NCI-H128 (cell line): ENCODE data around the gene VRK2.
"Not testable (repeated sequence)": the region's sequence is repeated elsewhere in the genome, so short reads cannot be mapped to it uniquely, and the experiment has no call there.

Experiments
- DNase-seq: peaks from one replicate; lab custom pipeline; 2025; ENCODE audit not compliant: unreplicated experiment; lab: John Stamatoyannopoulos, UW

Gene VRK2

DNA sequence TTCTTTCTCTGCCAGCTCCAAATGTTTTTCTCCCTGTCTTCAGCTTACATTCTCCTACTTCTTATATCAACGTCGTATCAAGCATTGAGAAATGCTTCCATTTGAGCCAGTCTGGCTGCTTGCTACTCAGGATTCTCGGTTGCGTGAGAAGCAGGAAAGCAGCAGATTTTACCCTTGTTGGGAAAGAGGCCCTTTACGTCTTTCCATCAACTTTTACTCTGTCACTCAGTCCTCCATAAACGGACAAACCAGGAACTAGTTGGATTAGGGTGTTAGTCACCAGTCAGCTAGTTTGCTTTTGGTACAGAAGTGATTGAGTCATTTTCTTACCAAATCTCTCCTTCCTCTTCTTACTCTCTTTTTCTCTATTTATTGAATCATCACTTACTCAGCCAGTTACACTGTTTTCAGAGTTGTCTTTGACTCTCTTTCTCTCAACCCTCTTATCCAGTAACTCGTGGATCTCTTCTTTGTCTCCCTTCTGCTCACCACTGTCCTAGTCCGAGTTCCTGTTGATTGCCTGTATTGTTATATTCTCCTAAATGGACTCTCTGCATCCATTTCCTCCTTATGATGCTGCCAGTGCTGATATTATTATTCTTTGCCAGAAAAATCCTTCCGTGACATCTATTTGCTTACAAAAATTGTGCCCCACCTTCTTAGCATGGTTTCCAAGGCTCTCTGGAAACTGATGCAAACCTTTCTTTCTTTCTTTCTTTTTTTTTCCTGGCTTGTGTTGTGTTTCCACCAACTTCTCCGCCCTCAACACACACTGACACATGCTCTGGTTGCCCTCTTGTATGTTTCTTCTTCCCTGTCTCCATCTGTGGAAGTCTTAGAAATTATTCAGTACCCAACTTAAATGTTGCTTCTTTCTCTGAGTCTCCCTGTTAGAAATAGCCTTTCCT is 61.5 kb downstream of the VRK2 start:
- DNase-seq = no peak

DNA sequence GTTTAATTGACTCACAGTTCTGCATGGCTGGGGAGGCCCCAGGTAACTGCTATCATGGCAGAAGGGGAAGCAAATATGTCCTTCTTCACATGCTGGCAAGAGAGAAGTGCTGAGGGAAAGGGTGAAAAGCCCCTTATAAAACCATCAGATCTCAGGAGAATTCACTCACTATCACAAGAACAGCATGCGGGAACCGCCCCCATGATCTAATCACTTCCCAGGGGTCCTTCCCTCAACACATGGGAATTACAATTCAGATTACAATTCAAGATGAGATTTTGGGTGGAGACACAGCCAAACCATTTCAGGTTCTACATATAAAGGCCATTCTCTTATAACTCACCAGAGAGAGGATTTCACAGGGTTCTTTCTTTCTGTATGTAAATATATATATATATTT is 62.9 kb downstream of the VRK2 start:
- no peak for DNase-seq

DNA sequence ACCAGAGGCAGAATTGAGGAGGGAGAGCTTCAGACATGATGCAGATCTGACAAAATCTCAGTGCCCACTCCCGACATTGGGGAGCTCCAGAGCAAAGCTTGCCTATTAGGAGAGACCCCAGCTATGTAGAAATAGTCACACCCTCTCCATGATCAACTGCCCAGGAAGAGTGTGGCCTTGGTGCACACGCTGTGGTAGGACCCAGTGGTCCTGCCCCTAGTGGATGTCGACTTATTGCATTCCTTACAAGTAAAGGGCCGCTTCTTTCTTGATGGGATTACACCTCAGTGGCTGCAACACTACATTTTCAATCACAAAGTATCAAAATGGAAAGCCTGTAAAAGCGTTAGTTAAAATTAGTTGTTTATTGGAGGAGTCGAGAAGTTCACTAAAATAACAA is 64.2 kb downstream of the VRK2 start:
- DNase-seq = no peak

DNA sequence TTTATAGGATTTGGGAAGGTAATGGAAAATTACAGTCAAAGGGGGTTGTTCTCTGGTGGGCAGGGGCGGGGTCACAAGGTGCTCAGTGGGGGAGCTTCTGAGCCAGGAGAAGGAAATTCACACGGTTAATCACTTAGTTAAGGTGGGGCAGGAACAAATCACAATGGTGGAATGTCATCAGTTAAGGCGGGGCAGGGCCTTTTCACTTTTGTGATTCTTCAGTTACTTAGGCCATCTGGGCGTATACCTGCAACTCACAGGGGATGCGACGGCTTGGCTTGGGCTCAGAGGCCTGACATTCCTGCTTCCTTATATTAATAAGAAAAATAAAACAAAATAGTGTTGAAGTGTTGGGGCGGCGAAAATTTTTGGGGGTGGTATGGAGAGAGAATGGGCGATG is 67.0 kb downstream of the VRK2 start:
- DNase-seq = not testable (repeated sequence)

DNA sequence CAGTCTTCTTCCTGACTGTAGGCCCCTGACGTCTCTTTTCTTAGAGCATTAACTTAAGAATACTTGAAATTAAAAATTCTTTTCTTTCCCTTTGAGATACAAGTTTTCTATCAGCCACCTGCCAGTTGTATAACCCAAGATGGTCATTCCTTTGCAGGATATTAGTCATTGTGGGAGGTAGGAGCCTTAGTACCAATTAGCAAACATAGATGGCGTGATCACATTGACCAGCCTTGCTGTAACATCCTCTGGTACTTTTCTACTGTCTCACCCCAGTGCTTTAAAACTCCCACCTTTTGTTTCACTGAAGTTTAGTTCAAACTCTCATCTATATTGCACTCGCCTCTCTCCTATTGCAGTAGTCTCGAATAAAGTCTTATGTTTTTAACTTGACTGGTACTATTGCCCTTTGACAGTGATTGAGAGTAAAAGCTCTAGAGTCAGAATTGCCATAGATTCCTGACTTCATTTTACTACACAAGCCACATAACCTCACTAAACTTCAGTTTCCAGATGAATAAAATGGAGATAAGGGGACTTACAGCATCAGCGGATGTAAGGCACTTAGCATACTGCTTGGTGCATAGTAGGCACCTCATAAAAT is 74.1 kb downstream of the VRK2 start:
- DNase-seq = no peak

DNA sequence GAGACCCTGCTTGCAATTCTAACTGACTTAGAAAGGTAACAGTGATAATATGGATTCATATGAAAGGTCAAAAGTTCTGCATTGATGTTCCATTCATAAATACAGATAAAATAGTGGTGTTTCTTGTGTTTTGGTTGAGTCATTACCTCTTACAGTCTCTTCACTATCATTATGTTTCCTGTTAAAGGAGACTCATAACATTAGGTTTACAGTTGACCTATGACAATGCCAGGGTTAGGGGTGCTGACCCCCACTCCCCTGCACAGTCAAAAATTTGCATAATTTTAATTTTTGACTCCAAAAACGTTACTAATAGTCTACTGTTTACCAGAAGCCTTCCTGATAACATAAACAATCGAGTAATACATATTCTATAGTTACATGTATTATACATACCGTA is 75.4 kb downstream of the VRK2 start:
- no peak for DNase-seq

DNA sequence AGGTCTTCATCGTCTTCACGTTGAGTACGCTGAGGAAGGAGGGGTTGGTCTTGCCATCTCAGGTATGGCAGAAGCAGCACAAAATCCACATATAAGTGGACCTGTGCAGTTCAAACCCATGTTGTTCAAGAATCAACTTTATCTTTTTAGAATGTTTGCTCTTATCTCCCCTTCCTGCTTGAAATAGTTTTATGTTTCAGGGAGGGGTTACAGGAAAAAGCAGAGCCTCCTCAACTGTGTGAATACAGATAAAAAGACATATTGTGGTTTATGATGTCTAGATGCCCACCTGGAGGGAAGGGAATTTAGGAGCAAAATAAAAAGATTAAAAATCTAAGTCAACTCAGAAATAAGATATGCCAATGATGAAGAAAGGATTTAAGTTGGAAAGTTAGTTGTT is 75.9 kb downstream of the VRK2 start:
- DNase-seq = no peak

DNA sequence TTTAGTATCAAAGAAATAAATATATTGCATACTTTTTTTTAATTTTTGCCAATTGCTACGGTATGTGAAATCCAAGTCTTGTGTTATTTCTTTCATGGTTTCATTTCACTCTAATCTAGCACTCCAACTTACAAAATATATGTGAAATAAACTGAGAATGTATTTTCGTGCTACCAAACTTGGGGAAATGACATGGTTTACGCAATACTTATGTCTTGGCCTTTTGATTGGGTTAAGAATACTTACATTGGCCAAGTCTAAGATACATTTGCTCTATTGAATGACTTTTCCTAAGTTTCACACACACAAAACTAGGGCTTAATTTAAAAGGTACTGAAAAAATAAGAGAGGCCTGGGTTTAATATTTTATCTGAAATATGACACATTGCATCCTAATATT is 80.5 kb downstream of the VRK2 start:
- DNase-seq = no peak

DNA sequence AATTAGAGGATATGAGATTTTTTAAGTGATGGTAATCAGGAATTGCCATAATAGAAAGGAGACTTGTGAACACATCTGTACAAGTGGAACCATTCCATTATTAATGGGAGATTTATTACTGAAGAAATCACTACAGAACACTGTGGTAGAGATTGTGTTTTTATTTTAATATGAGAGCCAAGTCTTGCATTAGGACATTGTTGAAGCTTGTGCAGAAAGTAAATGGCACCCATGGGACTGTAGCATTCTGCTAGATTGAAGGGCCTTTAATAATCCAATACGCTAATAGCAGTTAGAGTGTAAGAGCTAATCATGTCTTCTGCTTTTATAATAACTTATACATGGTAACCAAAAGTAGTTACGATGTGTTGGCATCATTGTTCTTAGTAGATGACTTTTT is 83.6 kb downstream of the VRK2 start:
- DNase-seq = no peak

DNA sequence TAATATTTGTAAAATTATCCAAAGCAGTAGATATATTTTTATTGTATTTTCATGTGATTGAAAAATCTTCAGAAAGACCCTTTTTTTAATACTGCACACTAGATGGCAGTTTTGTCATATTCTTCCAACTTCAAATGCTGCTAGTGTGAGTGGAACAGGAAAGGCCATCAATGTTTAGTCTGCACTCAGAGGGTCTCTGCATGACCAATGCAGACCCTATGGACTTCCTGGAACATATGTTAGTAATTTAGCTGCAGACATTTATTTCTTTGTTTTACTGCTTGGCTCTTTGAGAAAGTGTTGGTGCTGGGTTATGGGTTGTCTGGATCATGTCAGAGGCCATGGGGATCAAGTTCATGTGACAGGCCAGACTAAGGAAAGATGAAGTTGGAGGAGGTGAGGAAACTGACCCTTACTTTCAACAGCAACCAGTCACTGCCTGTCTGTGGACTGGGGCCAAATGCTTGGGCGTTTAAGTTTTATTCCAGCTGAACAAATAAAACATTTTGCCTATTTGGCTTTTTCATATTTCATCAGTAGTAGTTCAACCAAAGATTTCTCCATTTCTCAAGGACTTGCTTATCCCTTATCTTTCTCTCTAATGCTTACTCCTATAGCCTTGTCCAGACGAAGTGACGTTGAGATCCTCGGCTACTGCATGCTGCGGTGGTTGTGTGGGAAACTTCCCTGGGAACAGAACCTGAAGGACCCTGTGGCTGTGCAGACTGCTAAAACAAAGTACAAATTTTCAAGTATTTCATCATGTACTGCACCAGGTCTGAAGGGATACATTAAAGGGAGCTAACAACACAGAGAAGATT is 84.8 kb downstream of the VRK2 start:
- no peak for DNase-seq

DNA sequence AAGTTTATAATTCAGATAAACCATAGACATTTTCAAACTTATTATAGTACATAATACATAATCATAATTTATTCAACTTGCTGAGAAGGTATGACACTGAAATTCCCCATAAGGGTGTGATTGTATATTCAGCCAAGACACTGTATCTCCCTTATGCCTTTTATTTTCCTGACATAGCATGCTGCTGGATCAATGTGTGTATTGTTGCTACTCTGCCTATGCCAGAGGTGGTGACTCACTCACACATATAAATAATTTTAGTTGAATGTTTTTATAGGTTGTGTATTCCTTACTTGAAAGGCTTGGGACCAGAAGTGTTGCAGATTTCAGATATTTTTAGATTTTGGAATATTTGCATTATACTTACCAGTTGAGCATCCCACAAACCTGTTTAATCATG is 86.8 kb downstream of the VRK2 start:
- DNase-seq = no peak

DNA sequence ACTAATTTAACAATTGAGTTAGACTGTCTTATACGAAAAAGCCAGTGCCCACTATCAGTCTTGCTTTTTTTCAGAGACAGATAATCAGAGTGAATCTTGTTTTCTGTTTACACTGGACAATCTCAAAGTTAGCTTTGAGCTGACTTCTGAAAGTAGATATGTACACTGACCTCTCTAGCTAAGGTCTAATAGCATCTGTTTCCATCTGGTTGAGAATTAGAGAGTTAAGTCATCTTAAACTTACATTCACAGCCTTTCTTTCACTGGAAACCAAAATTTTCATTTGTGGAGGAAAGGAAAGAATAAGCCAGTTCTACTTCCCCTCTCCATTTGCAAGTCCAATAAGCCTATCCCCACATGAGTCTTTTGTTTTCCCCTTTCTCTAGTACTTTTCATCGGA is 89.3 kb downstream of the VRK2 start:
- no peak for DNase-seq

DNA sequence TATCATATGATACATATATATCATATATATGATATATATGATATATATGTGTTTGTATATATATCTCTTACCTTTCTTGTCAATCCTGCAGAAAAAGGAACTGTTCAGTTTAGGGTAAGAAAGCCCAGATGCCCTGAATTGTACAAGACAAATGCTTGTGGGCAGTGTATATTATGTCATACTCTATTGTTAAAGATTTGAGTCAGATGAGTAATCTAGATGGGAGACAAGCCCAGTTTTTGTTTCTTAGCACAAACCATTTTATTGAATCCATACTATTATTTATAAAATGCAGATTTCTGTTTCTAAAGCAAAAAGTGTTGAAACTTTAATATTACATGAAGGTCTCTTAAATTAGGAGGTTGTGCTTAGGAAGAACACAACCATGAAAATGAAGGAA is 90.6 kb downstream of the VRK2 start:
- no peak for DNase-seq

DNA sequence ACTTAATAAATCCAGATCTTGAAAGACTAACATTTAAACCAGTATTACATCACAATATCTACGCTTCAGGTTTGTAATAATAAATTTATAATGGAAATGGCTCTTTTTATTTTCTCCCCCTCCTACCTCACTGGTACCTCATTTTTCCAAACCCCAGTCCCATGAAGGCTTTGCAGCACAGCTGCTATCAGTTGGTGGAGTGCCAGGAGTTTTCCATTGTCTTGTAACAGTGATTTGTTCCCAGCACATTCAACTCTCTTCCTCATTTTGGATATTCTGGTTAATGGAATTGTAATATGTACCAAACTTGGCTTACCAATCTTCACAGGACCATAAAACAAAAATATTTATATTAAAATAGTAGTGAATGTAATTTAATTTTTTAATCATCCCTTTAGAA is 91.2 kb downstream of the VRK2 start:
- DNase-seq = no peak

DNA sequence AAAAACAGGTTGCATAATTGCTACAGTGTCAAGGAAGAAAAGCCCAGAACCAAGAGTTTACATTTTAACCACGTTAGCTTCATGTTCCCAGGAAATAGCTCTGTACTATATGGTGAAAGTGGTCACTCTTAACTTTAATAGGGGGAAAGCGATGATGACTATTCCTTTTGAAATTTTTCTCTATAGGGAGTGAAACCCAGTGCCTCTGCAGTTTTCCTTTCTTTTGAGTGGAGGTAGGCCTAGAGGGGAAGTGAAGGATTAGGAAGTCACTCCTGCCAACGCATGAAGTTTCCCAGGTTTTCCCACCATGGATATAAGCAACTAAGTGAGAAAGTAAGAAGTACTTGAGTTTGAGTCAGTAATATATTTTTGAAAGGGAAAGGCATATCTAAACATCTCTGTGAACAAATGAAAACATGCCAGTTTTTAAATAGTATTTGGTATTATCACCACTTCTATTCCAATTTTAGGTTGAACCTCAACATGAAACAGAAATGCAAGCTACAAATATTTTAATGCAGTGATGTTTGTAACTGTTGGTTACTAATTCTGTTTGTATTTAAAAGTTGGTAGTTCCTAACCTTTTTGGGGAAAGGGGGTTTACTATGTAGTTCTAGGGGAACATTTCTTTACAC is 91.9 kb downstream of the VRK2 start:
- no peak for DNase-seq

DNA sequence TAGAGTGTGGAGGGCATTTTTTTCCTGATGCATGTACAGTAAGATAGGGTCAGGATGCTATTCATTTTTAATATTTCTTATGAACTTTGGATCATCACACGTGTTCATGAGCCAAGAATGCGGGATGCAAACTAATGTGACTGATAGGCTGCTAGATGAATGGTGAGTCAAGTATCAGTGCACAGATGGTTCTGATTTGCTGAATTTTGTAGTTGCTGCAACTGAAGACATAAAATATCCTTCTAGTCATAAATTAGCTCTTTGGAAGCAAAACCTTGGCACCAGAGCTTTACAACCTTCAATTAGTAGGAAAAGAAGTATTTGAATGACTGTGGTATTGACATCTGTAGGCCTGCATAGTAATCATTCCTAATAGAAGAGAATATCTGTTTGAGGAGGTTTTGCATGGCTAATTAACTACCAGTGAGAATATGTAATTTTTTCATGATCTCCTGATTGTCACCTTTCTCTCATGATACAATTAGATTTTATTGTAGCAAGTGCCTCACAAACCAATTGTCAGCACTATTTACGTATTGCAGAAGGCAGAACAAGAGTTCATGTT is 94.0 kb downstream of the VRK2 start:
- no peak for DNase-seq

DNA sequence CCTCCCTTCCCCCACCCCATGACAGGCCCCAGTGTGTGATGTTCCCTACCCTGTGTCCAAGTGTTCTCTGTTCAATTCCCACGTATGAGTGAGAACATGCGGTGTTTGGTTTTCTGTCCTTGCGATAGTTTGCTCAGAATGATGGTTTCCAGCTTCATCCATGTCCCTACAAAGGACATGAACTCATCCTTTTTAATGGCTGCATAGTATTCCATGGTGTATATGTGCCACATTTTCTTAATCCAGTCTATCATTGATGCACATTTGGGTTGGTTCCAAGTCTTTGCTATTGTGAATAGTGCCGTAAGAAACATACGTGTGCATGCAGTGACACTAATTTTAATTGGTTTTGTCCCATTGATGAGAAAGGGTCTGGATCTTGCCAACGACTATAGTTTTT is 99.2 kb downstream of the VRK2 start:
- not testable (repeated sequence) for DNase-seq

DNA sequence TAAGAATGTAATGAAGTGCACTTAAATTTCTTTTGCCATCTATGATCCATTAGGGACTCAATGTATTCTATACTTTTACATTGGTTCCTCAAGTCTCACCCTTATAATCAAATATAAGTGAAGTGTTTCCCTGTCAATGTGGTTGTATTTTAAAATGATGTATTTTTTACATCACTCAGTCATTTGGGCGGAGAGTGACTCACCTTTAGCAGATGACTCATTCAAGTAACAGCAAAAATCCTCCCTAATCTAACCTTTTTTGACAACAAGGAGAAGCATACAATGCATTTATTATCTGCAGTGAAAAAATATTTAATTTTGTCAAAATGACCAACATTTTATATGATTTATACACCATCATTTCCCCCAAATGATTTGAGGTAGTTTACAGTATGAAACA is 100.1 kb downstream of the VRK2 start:
- DNase-seq = no peak

DNA sequence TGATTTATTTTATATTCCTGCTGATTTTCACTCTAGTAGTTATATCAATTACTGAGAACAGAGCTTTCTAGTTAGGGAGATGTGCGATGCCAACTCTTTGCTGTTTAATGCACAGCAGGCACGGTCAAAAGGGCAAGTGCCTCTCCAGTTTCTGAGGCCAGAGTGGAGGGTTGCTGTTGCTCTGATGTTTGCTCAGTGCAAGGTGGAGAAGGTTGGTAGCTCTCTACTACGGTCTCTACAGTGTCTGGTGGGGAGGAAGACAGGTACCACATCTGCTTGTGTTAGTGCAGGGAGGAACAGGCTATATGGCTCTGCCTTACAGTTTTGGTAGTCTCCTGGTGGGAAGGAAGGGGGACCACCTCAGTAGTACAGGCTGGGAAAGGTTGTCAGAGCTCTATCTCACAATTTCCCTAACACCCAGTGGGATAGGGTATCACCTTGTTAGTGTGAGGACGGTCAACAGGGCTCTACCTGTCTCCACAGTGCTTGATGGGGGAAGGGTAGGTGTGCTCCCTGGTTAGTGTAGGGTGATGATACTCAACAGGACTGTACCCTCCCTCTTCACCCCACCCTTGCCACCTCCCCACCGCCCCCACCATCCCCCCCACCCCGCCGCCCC is 108.7 kb downstream of the VRK2 start:
- no peak for DNase-seq

DNA sequence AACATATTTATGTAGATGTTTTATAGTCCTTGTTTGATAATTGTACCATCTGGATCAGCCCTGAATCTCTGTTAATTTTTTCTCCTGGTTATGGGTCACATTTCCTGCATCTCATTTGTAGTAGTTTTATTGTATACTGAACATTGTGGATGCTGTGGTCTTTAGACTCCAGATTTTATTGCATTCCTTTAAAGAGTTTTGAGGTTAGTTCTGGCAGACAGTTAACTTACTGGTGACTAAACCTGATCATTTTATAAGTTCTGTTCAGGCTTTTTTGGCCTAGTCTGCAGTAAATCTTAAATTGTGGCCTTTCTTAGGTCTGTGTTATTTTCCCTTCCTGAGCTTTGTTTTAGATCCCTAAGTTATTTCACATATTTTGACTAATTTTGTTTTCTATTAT is 110.2 kb downstream of the VRK2 start:
- no peak for DNase-seq

DNA sequence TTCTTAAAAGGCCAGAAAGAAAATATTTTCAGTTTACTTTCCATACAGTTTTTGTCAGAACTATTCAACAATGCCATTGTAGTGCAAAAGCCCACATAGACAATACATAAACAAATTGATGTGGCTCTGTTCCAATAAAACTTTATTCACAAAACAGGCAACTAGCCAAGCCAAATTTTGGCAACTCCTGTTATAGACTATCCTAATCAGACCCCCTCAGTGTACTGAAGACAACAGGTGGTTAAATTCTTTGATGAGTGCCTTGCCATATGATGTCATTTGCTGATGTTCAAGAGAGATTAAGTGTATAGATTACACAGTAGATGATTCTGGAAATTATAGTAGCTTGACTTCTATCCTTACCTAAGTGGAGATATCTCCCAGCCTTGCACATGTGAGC is 111.1 kb downstream of the VRK2 start:
- no peak for DNase-seq
